Activated naive CD8-positive, alpha-beta T cell treated with anti-CD3 and anti-CD28 coated beads for 36 hours (primary cell): ENCODE measurements around the gene FGD6. TPM values are rescaled to one million over a fixed set of nuclear protein-coding genes. Genes with fewer than 3 reads are reported as not detected.
"Not testable (repeated sequence)": the region's sequence is repeated elsewhere in the genome, so short reads cannot be mapped to it uniquely, and the experiment has no call there.

Source experiments
- DNase-seq: peaks from one replicate; pipeline ENCODE4 v3.0.0; 2021
- H3K27ac Mint-ChIP-seq: one replicate; pipeline ENCODE4 v1.8.0; 2022; ENCODE audit warnings: mild to moderate bottlenecking, moderate library complexity, mixed read lengths
- H3K27me3 Mint-ChIP-seq: one replicate; pipeline ENCODE4 v1.8.0; 2022; ENCODE audit warnings: mild to moderate bottlenecking, mixed read lengths
- H3K36me3 Mint-ChIP-seq: one replicate; pipeline ENCODE4 v1.8.0; 2021; ENCODE audit warnings: mild to moderate bottlenecking, mixed read lengths
- H3K4me1 Mint-ChIP-seq: one replicate; pipeline ENCODE4 v1.8.0; 2021; ENCODE audit warnings: mixed read lengths
- H3K4me3 Mint-ChIP-seq: one replicate; pipeline ENCODE4 v1.8.0; 2022; ENCODE audit warnings: mild to moderate bottlenecking, moderate library complexity, mixed read lengths
- H3K9me3 Mint-ChIP-seq: one replicate; pipeline ENCODE4 v1.8.0; 2022; ENCODE audit warnings: mixed read lengths
- total RNA-seq, 2 experiments: library from RNA; stranded (reverse); gene quantifications; one replicate each; pipeline ENCODE4 v1.2.3, GENCODE V29; 2021

FGD6 gene
- total RNA-seq, 2 experiments from 2014 or later = 0.70 to 0.87 TPM

DNA sequence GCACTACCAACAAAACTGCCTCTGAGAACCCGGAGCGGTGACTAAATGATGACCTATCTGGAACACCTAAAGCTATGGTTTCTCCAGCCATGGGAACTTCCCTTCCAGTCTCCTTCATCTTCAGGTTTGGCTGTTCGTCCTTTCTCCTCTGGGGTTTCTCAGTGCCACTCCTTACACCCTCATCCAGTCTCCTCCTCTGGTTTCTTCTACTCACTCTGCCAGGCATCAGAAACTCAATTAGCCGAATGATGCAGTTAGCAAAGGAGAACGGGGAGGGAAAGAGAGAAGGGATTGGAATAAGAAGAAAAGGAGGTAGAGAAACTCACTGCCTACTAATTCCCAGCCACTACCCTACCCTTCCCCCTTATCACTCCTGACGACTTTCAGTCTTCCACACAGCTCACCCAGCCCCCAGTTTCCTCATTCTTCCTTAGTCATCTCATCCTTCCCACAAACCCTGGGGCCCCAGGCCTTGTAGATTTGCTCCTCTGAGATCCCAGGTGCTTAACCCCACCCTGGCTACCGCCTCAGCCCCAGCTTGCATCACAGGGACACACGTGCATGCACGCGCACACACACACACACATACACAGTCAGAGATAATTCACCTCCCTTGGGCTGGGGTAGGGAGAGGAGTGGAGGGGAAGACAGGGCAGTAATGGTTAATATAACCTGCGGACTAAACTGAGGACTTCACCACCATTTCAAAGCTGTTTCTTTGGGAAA, 13.0 kb downstream of the FGD6 start:
- H3K4me1 Mint-ChIP-seq = peaks cover 13% of the 10 kb centered on the region
- DNase-seq = no peak
- H3K27ac Mint-ChIP-seq = no peak overlapping the region
- H3K9me3 Mint-ChIP-seq = no peaks in the 10 kb centered on the region
- no peaks in the 10 kb centered on the region for H3K36me3 Mint-ChIP-seq
- no peaks in the 10 kb centered on the region for H3K27me3 Mint-ChIP-seq
- no peak overlapping the region for H3K4me3 Mint-ChIP-seq

DNA sequence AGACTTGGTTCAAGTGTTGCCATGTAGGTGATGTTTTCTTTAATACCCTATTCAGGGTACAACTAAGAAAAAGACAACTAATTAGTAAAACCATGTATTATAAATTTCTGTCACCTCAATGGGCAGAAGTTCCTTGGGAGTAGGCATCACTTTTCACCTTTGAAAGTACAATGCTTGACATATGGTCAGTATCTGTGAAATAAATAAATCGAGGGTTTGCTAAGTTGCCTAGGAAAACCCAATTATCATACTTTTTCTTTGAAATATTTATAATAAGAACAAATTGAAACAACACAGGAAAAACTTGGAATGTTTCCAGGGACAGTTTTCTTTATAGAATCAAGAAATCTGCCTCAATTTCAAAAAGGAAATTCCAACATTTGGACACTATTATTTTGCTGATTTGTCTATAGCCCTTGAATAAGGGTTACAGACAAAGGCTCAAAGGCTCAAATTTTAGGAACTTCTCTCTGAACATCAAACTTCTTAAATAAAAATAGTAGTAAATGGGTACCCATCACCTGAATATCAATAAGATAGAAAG, 13.7 kb downstream of the FGD6 start:
- no peak overlapping the region for H3K4me3 Mint-ChIP-seq
- no peaks in the 10 kb centered on the region for H3K27me3 Mint-ChIP-seq
- H3K9me3 Mint-ChIP-seq = no peaks in the 10 kb centered on the region
- no peak for DNase-seq
- peaks cover 15% of the 10 kb centered on the region for H3K4me1 Mint-ChIP-seq
- H3K36me3 Mint-ChIP-seq = no peaks in the 10 kb centered on the region
- no peak overlapping the region for H3K27ac Mint-ChIP-seq

GRCh38 chr12:95202691-95203486, 14.4 kb downstream of the FGD6 start:
- no peak for DNase-seq
- H3K4me1 Mint-ChIP-seq = peaks cover 15% of the 10 kb centered on the region
- no peak overlapping the region for H3K27ac Mint-ChIP-seq
- no peaks in the 10 kb centered on the region for H3K36me3 Mint-ChIP-seq
- no peaks in the 10 kb centered on the region for H3K9me3 Mint-ChIP-seq
- no peaks in the 10 kb centered on the region for H3K27me3 Mint-ChIP-seq
- H3K4me3 Mint-ChIP-seq = no peak overlapping the region

DNA sequence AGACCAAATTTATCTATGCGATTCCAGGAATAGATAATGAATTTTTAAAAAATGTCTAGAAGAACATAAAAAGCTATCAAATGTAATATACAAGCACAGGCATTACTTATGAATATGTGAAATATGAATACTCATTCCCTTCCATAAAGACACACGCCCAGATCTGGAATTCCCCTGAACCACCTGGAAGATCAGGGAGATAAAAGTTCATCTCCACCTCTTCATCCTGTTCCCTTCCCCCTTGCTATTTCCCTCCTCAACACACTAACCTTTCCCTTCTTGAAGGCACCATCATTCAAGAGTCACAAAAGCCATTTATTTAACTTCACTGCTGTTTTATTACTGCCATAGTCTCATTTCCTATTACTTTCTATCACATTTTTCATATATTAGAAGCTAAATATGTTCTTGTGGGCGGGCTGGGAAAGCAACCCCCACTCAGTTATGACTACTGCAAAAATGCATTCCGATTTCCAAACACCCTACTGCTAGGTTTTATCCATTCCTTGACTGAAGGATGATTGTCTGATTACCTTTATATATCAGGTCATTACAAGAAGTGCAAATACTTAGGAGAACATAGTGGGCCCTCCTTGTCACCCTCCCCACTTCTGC, 16.1 kb downstream of the FGD6 start:
- Mint-ChIP-seq H3K4me1 (peaks cover 15% of the 10 kb centered on the region), H3K27ac (no peak overlapping the region), H3K9me3 (no peaks in the 10 kb centered on the region), H3K4me3 (no peak overlapping the region), H3K36me3 (no peaks in the 10 kb centered on the region), H3K27me3 (no peaks in the 10 kb centered on the region)
- no peak for DNase-seq

- no peak overlapping the region for H3K4me3 Mint-ChIP-seq
- no peak for DNase-seq
- peaks cover 15% of the 10 kb centered on the region for H3K4me1 Mint-ChIP-seq
- no peaks in the 10 kb centered on the region for H3K36me3 Mint-ChIP-seq
- no peak overlapping the region for H3K27ac Mint-ChIP-seq
- no peaks in the 10 kb centered on the region for H3K27me3 Mint-ChIP-seq
- no peaks in the 10 kb centered on the region for H3K9me3 Mint-ChIP-seq
These were observed 17.0 kb downstream of the FGD6 start for GRCh38 chr12:95200128-95200894.

- Mint-ChIP-seq H3K27me3 (no peaks in the 10 kb centered on the region), H3K4me1 (peaks cover 15% of the 10 kb centered on the region), H3K4me3 (no peak overlapping the region), H3K9me3 (no peaks in the 10 kb centered on the region), H3K36me3 (no peaks in the 10 kb centered on the region), H3K27ac (no peak overlapping the region)
- DNase-seq = no peak
These were observed 18.4 kb downstream of the FGD6 start for GRCh38 chr12:95198914-95199313.

- Mint-ChIP-seq H3K4me3 (no peak overlapping the region), H3K9me3 (no peaks in the 10 kb centered on the region), H3K27me3 (no peaks in the 10 kb centered on the region), H3K27ac (no peak overlapping the region), H3K4me1 (peaks cover 12% of the 10 kb centered on the region), H3K36me3 (no peaks in the 10 kb centered on the region)
- no peak for DNase-seq
These were observed 19.6 kb downstream of the FGD6 start for GRCh38 chr12:95197636-95198035.

GRCh38 chr12:95196875-95197569, 20.2 kb downstream of the FGD6 start:
- not testable (repeated sequence) for H3K9me3 Mint-ChIP-seq, H3K36me3 Mint-ChIP-seq, H3K4me3 Mint-ChIP-seq, H3K27ac Mint-ChIP-seq, DNase-seq, H3K27me3 Mint-ChIP-seq
- H3K4me1 Mint-ChIP-seq = peaks cover 12% of the 10 kb centered on the region

- no peaks in the 10 kb centered on the region for H3K9me3 Mint-ChIP-seq
These were observed 22.1 kb downstream of the FGD6 start for GRCh38 chr12:95195122-95195521.

GRCh38 chr12:95193139-95193538, 24.1 kb downstream of the FGD6 start:
- Mint-ChIP-seq H3K27me3 (no peaks in the 10 kb centered on the region), H3K36me3 (no peaks in the 10 kb centered on the region), H3K4me3 (no peak overlapping the region), H3K9me3 (no peaks in the 10 kb centered on the region), H3K27ac (no peak overlapping the region), H3K4me1 (no peaks in the 10 kb centered on the region)
- no peak for DNase-seq

More at GRCh38 chr12:95195122-95195521, 22.1 kb downstream of the FGD6 start:
- Mint-ChIP-seq H3K27me3 (no peaks in the 10 kb centered on the region), H3K4me1 (peaks cover 3% of the 10 kb centered on the region), H3K27ac (no peak overlapping the region), H3K36me3 (no peaks in the 10 kb centered on the region), H3K4me3 (no peak overlapping the region)
- no peak for DNase-seq

GRCh38 chr12:95192271-95192670, 25.0 kb downstream of the FGD6 start:
- Mint-ChIP-seq H3K4me3 (no peak overlapping the region), H3K4me1 (no peaks in the 10 kb centered on the region), H3K27ac (no peak overlapping the region), H3K36me3 (no peaks in the 10 kb centered on the region), H3K27me3 (no peaks in the 10 kb centered on the region), H3K9me3 (no peaks in the 10 kb centered on the region)
- no peak for DNase-seq

DNA sequence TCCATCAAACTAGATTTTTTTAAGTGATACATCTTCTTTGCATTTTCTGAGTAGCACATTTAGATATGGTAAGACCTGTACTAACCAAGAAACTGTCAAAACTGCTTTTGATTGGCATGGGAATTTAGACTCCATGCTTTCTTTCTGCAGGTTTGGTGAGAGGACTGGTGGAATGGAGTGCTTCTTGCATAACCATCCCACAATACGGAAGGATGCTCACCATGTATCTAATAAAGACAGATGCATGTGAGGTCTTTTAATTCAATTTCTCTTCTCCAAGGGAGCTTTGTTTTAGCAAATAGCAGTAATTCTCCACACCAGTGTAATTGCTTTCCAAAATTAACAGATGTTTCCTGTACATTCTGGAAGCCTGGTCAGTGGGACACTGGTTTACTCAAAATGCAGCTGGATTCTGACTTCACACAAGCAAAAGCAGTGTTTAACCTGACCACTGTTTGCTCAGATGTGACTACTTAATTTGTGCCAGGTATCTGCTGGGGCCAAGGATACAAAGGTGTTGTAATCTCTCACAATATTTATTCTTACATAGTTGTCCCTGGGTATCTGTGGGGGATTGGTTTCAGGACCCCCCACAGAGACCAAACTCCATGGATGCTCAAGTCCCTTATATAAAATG, 26.1 kb downstream of the FGD6 start:
- no peak overlapping the region for H3K27ac Mint-ChIP-seq
- H3K9me3 Mint-ChIP-seq = no peaks in the 10 kb centered on the region
- H3K4me3 Mint-ChIP-seq = no peak overlapping the region
- DNase-seq = no peak
- H3K4me1 Mint-ChIP-seq = no peaks in the 10 kb centered on the region
- H3K27me3 Mint-ChIP-seq = no peaks in the 10 kb centered on the region
- H3K36me3 Mint-ChIP-seq = no peaks in the 10 kb centered on the region

DNA sequence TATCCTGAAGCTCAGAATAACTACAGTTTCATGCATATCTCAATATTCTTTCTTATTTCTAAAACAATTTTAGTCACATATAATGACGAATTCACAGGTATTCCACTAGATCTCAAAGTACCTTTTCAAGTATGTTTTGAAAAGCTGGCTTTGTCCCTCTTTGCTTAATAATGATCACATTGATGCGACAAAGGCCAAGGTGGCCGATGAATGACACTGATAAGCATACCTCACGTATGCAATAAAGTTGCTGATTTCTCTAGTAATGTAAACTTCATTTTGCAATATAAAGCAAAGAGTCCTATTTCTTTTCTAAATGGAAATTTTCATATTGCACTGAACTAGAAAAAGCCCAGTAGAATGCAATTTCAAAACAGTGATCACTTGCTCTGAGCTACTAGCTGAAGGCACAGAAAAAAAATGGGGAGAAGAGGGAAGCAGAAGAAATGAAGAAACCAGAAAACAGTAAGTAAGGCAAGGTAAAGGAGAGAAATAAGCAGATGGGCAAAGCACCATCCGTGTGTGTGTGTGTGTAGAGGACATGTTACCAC, 29.3 kb downstream of the FGD6 start:
- Mint-ChIP-seq H3K27ac (no peak overlapping the region), H3K36me3 (no peaks in the 10 kb centered on the region), H3K4me3 (no peak overlapping the region), H3K4me1 (peaks cover 4% of the 10 kb centered on the region), H3K27me3 (no peaks in the 10 kb centered on the region), H3K9me3 (no peaks in the 10 kb centered on the region)
- no peak for DNase-seq

GRCh38 chr12:95185854-95186253, 31.4 kb downstream of the FGD6 start:
- no peaks in the 10 kb centered on the region for H3K27me3 Mint-ChIP-seq
- H3K27ac Mint-ChIP-seq = no peak overlapping the region
- peaks cover 6% of the 10 kb centered on the region for H3K4me1 Mint-ChIP-seq
- no peak overlapping the region for H3K4me3 Mint-ChIP-seq
- no peak for DNase-seq
- no peaks in the 10 kb centered on the region for H3K36me3 Mint-ChIP-seq
- H3K9me3 Mint-ChIP-seq = no peaks in the 10 kb centered on the region
